A549 (cell line): Measurements from ENCODE around the gene DGUOK. TPM values are rescaled to one million over a fixed set of nuclear protein-coding genes. Genes with fewer than 3 reads are reported as not detected.
A peak's percentile ranks its signal among the peaks of the same experiment; 100 is the strongest.

Experiments
- ATAC-seq, 2 experiments: fragments of 200-7000 bp in 1 of 2; fragments of >200 bp in 1 of 2; cut with Nextera tagmentation in 1 of 2; cut with Tn5 transposase in 1 of 2; 3 replicates each; pipeline versions ENCODE4 v1.8.0 to v1.9.1; 2018 to 2020; ENCODE audit warnings: mild to moderate bottlenecking in 1 of 2, moderate library complexity in 1 of 2
- CTCF ChIA-PET: fragments of 300-600 bp; sonication (Branson Sonifier 250); formaldehyde crosslinking; extraction: SDS; loops from one replicate; lab custom pipeline; 2021; ENCODE audit warnings: antibody characterized with exemption, inconsistent platforms; lab: Yijun Ruan, JAX
- POLR2A ChIA-PET: fragments of 350-600 bp; formaldehyde crosslinking; extraction: SDS; loops from one replicate; lab custom pipeline; 2021; ENCODE audit warnings: antibody characterized with exemption, inconsistent platforms; lab: Yijun Ruan, JAX
- DNase-seq, 2 experiments: peaks; one replicate each; pipeline versions ENCODE4 v3.0.0 to v3.0.0-alpha.2; 2011 to 2016; ENCODE audit warnings: low read depth in 1 of 2, low spot score in 1 of 2
- FAIRE-seq: peaks from 2 replicates; lab custom pipeline; 2011; peaks lifted over from hg19 to GRCh38; lab: Jason Lieb, UNC
- H3K27ac ChIP-seq, 2 experiments: fragments of >200 bp; sonication (Bioruptor Twin); formaldehyde crosslinking; 3 replicates each; pipeline ENCODE4 v1.5.1; 2016 to 2017
- H3K4me1 ChIP-seq: fragments of >200 bp; sonication (Bioruptor Twin); formaldehyde crosslinking; 3 replicates; pipeline ENCODE4 v1.6.1; 2016
- H3K4me2 ChIP-seq: fragments of >200 bp; sonication (Bioruptor Twin); formaldehyde crosslinking; 3 replicates; pipeline ENCODE4 v1.6.1; 2016
- H3K4me3 ChIP-seq: fragments of >200 bp; sonication (Bioruptor Twin); formaldehyde crosslinking; 3 replicates; pipeline ENCODE4 v1.5.1; 2016
- H3K9me3 ChIP-seq: fragments of >200 bp; sonication (Bioruptor Twin); formaldehyde crosslinking; 3 replicates; pipeline ENCODE4 v1.6.1; 2016
- CEBPB ChIP-seq, 2 experiments: fragments of >200 bp in 1 of 2; sonication (Bioruptor Twin) in 1 of 2; formaldehyde crosslinking in 1 of 2; IDR thresholded peaks; 2 replicates each; pipeline ENCODE4 v1.6.1; 2012 to 2016
- CHD2 ChIP-seq: fragments of 150-350 bp; IDR thresholded peaks from 2 replicates; pipeline ENCODE4 v1.6.1; 2014; ENCODE audit warnings: low read length; ENCODE audit not compliant: partially characterized antibody
- ELK1 ChIP-seq: fragments of 150-350 bp; IDR thresholded peaks from 2 replicates; pipeline ENCODE4 v1.6.1; 2014; ENCODE audit warnings: low read depth, mild to moderate bottlenecking, low read length
- EP300 ChIP-seq, 2 experiments: fragments of >200 bp; sonication (Bioruptor Twin); formaldehyde crosslinking; IDR thresholded peaks; 2 replicates in 1 of 2; 3 replicates in 1 of 2; pipeline ENCODE4 v1.6.1; 2016 to 2017
- FOSL2 ChIP-seq, 2 experiments: fragments of 450-650 bp in 1 of 2; fragments of >200 bp in 1 of 2; sonication (Bioruptor Twin) in 1 of 2; formaldehyde crosslinking; IDR thresholded peaks; 2 replicates each; pipeline versions ENCODE4 v1.5.0 to v1.6.1; 2016 to 2020; ENCODE audit warnings: mild to moderate bottlenecking in 1 of 2, moderate library complexity in 1 of 2
- FOXS1 ChIP-seq: fragments of 250-450 bp; sonication (Bioruptor Pico); IDR thresholded peaks from 2 replicates; pipeline ENCODE4 v1.5.0; 2020; ENCODE audit warnings: mild to moderate bottlenecking, moderate library complexity
- HEYL ChIP-seq: fragments of 250-450 bp; sonication (Bioruptor Pico); IDR thresholded peaks from 2 replicates; pipeline ENCODE4 v1.8.0; 2021; ENCODE audit warnings: mild to moderate bottlenecking, moderate library complexity
- JUNB ChIP-seq: fragments of >200 bp; sonication (Bioruptor Twin); formaldehyde crosslinking; IDR thresholded peaks from 2 replicates; pipeline ENCODE4 v1.6.1; 2016
- MAFK ChIP-seq: fragments of 450-650 bp; IDR thresholded peaks from 2 replicates; pipeline ENCODE4 v1.6.1; 2014; ENCODE audit not compliant: partially characterized antibody
- NFE2L2 ChIP-seq: fragments of 150-350 bp; conservative IDR thresholded peaks from 2 replicates; pipeline ENCODE4 v1.6.1; 2014; ENCODE audit warnings: low read length
- PHF8 ChIP-seq: fragments of 200-600 bp; sonication (generic); IDR thresholded peaks from 2 replicates; pipeline ENCODE4 v1.6.1; 2016; ENCODE audit warnings: low read depth, mild to moderate bottlenecking, antibody characterized with exemption, moderate library complexity, borderline replicate concordance
- RARB ChIP-seq: fragments of 250-450 bp; sonication (Bioruptor Pico); IDR thresholded peaks from 2 replicates; pipeline ENCODE4 v1.8.0; 2021; ENCODE audit warnings: mild to moderate bottlenecking, moderate library complexity
- REST ChIP-seq: fragments of 200-600 bp; sonication (generic); IDR thresholded peaks from 2 replicates; pipeline ENCODE4 v1.6.1; 2016; ENCODE audit warnings: antibody characterized with exemption, mild to moderate bottlenecking, moderate library complexity
- RFX5 ChIP-seq: fragments of 450-650 bp; IDR thresholded peaks from 2 replicates; pipeline ENCODE4 v1.7.1; 2014; ENCODE audit warnings: antibody characterized with exemption, mild to moderate bottlenecking, moderate library complexity
- SREBF2 ChIP-seq: fragments of 450-650 bp; IDR thresholded peaks from 2 replicates; pipeline ENCODE4 v1.6.1; 2014; ENCODE audit warnings: mild to moderate bottlenecking, moderate library complexity
- TFCP2L1 ChIP-seq: fragments of 250-450 bp; sonication (Bioruptor Pico); IDR thresholded peaks from 2 replicates; pipeline ENCODE4 v1.5.0; 2021; ENCODE audit warnings: mild to moderate bottlenecking
- TP53 ChIP-seq: fragments of 250-450 bp; sonication (Bioruptor Pico); IDR thresholded peaks from 2 replicates; pipeline ENCODE4 v1.5.0; 2021; ENCODE audit warnings: mild to moderate bottlenecking, moderate library complexity
- ZNF302 ChIP-seq: fragments of 250-450 bp; sonication (Bioruptor Pico); IDR thresholded peaks from 2 replicates; pipeline ENCODE4 v1.9.0; 2021; ENCODE audit warnings: inconsistent platforms, mild to moderate bottlenecking, moderate library complexity
- WGBS: methylation state at CpG from one replicate; pipeline ENCODE4 v1.1.6; 2017; ENCODE audit errors: missing lambda C conversion rate; 5-methylcytosine and 5-hydroxymethylcytosine counted together
- polyA plus RNA-seq, 4 experiments: library from polyadenylated mRNA; depleted of rRNA in 3 of 4; stranded (reverse); fragments of >200 nt; fragmentation: RNase III in 1 of 4; extraction: RNeasy Plus Mini Kit Qiagen cat#74134 plus additional on column Dnase treatment in 1 of 4; gene quantifications; 2 replicates in 3 of 4; 3 replicates in 1 of 4; pipeline ENCODE4 v1.2.3, GENCODE V29; 2011 to 2017
- TF ChIP-seq, protein P1 (sequence below): IDR thresholded peaks from 2 replicates; pipeline ENCODE4 v1.6.1; 2012; ENCODE audit warnings: low read depth, borderline replicate concordance

The DGUOK gene
- polyA plus RNA-seq, 2 of the 4 experiments (the other 2 are of a cell fraction): 128 to 145 TPM

GRCh38 chr2:73977466-73977865 lies 50.8 kb downstream of the DGUOK start:
- 96% methylated on average over 2 of the region's 2 CpGs for WGBS
- no peaks in the 10 kb centered on the region for H3K9me3 ChIP-seq
- ATAC-seq: no peak
- POLR2A ChIA-PET: no interaction called here
- peaks cover 30% of the 10 kb centered on the region for H3K4me1 ChIP-seq
- TF ChIP-seq EP300 (IDR thresholded peaks at IDR 0.05) (no peak), SREBF2 (no peak), NFE2L2 (no peak), REST (no peak), FOSL2 (IDR thresholded peaks at IDR 0.05) (no peak), FOSL2 (CRISPR knock-in tag; IDR thresholded peaks at IDR 0.05) (no peak), MAFK (no peak), RARB (CRISPR knock-in tag) (no peak), TFCP2L1 (CRISPR knock-in tag) (no peak), JUNB (no peak), CHD2 (no peak)
- TF ChIP-seq, protein P1, sequence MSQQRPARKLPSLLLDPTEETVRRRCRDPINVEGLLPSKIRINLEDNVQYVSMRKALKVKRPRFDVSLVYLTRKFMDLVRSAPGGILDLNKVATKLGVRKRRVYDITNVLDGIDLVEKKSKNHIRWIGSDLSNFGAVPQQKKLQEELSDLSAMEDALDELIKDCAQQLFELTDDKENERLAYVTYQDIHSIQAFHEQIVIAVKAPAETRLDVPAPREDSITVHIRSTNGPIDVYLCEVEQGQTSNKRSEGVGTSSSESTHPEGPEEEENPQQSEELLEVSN: no peak
- no peak overlapping the region for H3K4me3 ChIP-seq
- no peak overlapping the region for H3K27ac ChIP-seq
- no peak for FAIRE-seq
- CTCF ChIA-PET: no interaction called here
- no peak for DNase-seq
- H3K4me2 ChIP-seq: no peak overlapping the region

DNA sequence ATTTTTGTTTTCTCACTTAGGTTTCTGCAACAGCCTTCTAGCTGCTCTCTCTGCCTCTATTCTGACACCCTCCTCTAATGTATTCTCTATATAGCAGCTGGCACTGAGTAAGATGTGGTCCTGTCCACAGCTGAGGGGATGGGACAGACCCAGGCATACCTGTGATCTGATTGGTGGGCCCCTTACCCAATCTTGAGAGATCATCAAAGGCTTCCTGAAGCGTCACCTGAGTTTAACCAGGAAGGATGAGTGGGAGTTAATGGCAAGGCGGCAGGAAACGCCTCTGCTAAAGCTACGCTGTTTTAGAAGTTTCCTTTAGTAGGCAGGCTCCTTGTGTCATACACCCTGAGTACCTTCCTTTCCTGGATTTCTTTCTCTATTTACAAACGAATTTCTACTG lies 52.3 kb downstream of the DGUOK start:
- Histone ChIP-seq H3K4me2 (peak overlapping the region; percentile 80; the same call in 1 of the 3 replicates), H3K9me3 (no peaks in the 10 kb centered on the region), H3K4me1 (peaks cover 43% of the 10 kb centered on the region)
- POLR2A ChIA-PET: interaction anchor here (1.2 kb wide), 1 partner anchor 52 kb away, joined by 3 read pairs; the partner anchor contains the start of gene DGUOK
- no peak for TF ChIP-seq FOXS1 (CRISPR knock-in tag)
- TF ChIP-seq ELK1: no peak
- TF ChIP-seq TP53: no peak
- 0 out of 2 replicates have a peak, but pooled peaks have one; percentile 9 for TF ChIP-seq JUNB
- TF ChIP-seq PHF8: no peak
- TF ChIP-seq, all 56 proteins: peak for 1
- 0 out of 6 replicates have a peak overlapping the region, but pooled peaks of 1 of the 2 experiments have one; percentile 23 for H3K27ac ChIP-seq
- FAIRE-seq (no peak), ATAC-seq (no peak), DNase-seq (no peak)
- WGBS: 78% methylated on average over 5 of the region's 5 CpGs
- no peak overlapping the region for H3K4me3 ChIP-seq
- CTCF ChIA-PET: interaction anchor here (0.7 to 0.9 kb wide), 3 partner anchors 14 to 173 kb away, joined by 3 to 5 read pairs (median 3); no protein-coding TSS in a partner anchor

DNA sequence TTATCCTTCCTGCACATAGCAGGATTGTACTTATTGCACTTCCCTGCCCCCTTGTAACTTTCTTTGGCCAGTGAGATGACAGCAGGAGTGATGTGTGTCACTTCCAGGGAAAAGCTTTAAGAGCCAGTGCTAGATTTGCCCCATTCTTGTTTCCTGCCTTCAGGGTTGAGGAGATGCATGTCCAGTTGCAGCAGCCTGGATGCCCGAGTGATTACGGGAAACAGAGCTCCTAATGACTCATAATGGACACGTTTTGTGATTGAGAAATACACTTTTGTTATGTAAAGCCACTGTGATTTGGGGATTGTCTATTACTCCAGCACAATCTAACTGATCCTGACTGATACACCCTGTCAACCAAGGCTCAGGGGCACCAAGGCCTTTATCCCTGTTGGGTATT lies 53.0 kb downstream of the DGUOK start:
- POLR2A ChIA-PET: interaction anchor here (0.6 to 1.2 kb wide), 3 partner anchors 21 to 53 kb away, joined by 3 read pairs; partner anchors contain the start of gene DGUOK
- no peak for TF ChIP-seq RFX5
- TF ChIP-seq HEYL (CRISPR knock-in tag): no peak
- TF ChIP-seq JUNB: 0 out of 2 replicates have a peak, but pooled peaks have one; percentile 35
- no peak for TF ChIP-seq ZNF302
- 0 out of 2 replicates have a peak, but pooled peaks have one; percentile 18 for TF ChIP-seq FOSL2 (IDR thresholded peaks at IDR 0.05)
- peak; percentile 73 for TF ChIP-seq FOSL2 (CRISPR knock-in tag; IDR thresholded peaks at IDR 0.05)
- peak; percentile 74 to 81 for TF ChIP-seq CEBPB (IDR thresholded peaks at IDR 0.05)
- H3K4me2 ChIP-seq: peak overlapping the region; percentile 80
- no peak for FAIRE-seq
- peak overlapping the region in 1 of 2 experiments; percentile 23; a peak in 1 of 6 replicates for H3K27ac ChIP-seq
- no peak overlapping the region for H3K4me3 ChIP-seq
- no peak for ATAC-seq
- 3% methylated on average over 3 of the region's 3 CpGs for WGBS
- peak in 1 of 2 experiments; percentile 42 for DNase-seq
- H3K9me3 ChIP-seq: no peaks in the 10 kb centered on the region
- CTCF ChIA-PET: interaction anchor here (0.7 to 0.9 kb wide), 3 partner anchors 15 to 172 kb away, joined by 3 to 5 read pairs (median 3); no protein-coding TSS in a partner anchor
- H3K4me1 ChIP-seq: peaks cover 43% of the 10 kb centered on the region
